HepG2 (cell line): ENCODE results near the gene CST8.

ENCODE experiments used
- GABPA ChIP-seq, 2 experiments: IDR thresholded peaks; 2 replicates each; pipeline ENCODE4 v1.6.1; 2011 to 2016; ENCODE audit warnings: low read depth in 2 of 2, low read length in 1 of 2, missing biosample characterization in 1 of 2, missing genetic modification characterization in 1 of 2
- ZNF232 ChIP-seq: sonication (generic); formaldehyde crosslinking; IDR thresholded peaks from 2 replicates; pipeline ENCODE4 v1.4.0; 2020; ENCODE audit warnings: missing genetic modification reagents, borderline replicate concordance

- TF ChIP-seq ZNF232 (CRISPR knock-in tag), result no peak
- TF ChIP-seq GABPA (IDR thresholded peaks at IDR 0.05; ENCODE audit: low read depth, low read length), result no peak
- no peak for TF ChIP-seq GABPA (CRISPR knock-in tag; IDR thresholded peaks at IDR 0.05; ENCODE audit: low read depth)
These were observed 37.1 kb upstream of the CST8 start for GRCh38 chr20:23453549-23454543.
